ENCODE results near the gene PLCB1. TPM values are rescaled to one million over a fixed set of nuclear protein-coding genes. Genes with fewer than 3 reads are reported as not detected.
A peak's percentile ranks its signal among the peaks of the same experiment; 100 is the strongest.

The PLCB1 gene
- total and polyA plus RNA-seq, 2 of the 4 experiments (the other 2 are of a cell fraction), result 5.6 to 16.1 TPM

- Histone ChIP-seq H3K27ac (ENCODE audit: insufficient read depth, low read length) (no peak overlapping the region), H3K36me3 (ENCODE audit: control insufficient read depth, insufficient read depth, low read length) (no peaks in the 10 kb centered on the region), H3K4me1 (ENCODE audit: control insufficient read depth, insufficient read depth, low read length) (peaks cover 2% of the 10 kb centered on the region; the same call in 1 of the 2 replicates), H4K91ac (ENCODE audit: insufficient read depth, low read depth, low read length) (no peak overlapping the region), H2BK5ac (ENCODE audit: low read depth, low read length, poor library complexity, severe bottlenecking) (peak overlapping the region; percentile 79), H3K23ac (ENCODE audit: low read depth, low read length) (no peak overlapping the region), H4K5ac (ENCODE audit: low read depth, low read length) (no peak overlapping the region; the same call in 1 of the 2 replicates), H3K4ac (ENCODE audit: low read depth, low read length) (no peak overlapping the region), H4K8ac (ENCODE audit: low read depth in 2 of 2, low read length in 2 of 2) (no peak overlapping the region; a peak in 1 of 4 replicates), H3K56ac (ENCODE audit: extremely low read depth, insufficient read depth, low read length) (no peak overlapping the region), H3K9ac (ENCODE audit: low read depth, low read length) (no peak overlapping the region), H3K27me3 (ENCODE audit: control insufficient read depth, insufficient read depth, low read length) (no peaks in the 10 kb centered on the region), H2AFZ (replicated peaks; ENCODE audit: low read length, poor library complexity) (no peak overlapping the region), H4K20me1 (ENCODE audit: insufficient read depth, low read length) (no peaks in the 10 kb centered on the region), H3K79me1 (ENCODE audit: low read depth in 1 of 2, low read length in 2 of 2) (no peaks in the 10 kb centered on the region), H2BK20ac (ENCODE audit: low read depth, low read length) (no peak overlapping the region), H2BK120ac (ENCODE audit: low read depth, low read length) (no peak overlapping the region), H2AK9ac (replicated peaks; ENCODE audit: low read depth, low read length, poor library complexity) (no peak overlapping the region), H3K9me1 (ENCODE audit: insufficient read depth, low read length) (no peaks in the 10 kb centered on the region), H3K18ac (ENCODE audit: low read depth, low read length) (no peak overlapping the region), H2AK5ac (ENCODE audit: low read depth, low read length) (no peak overlapping the region), H3K9me3 (ENCODE audit: control insufficient read depth, insufficient read depth, low read length) (no peaks in the 10 kb centered on the region), H3K4me3 (ENCODE audit: insufficient read depth, low read depth, low read length) (no peak overlapping the region), H2BK15ac (ENCODE audit: low read depth, low read length) (no peak overlapping the region), H3K4me2 (ENCODE audit: low read depth, low read length) (0 out of 2 replicates have a peak overlapping the region, but pooled peaks have one; percentile 23), H3K14ac (replicated peaks; ENCODE audit: low read depth, low read length) (no peak overlapping the region)
- in situ Hi-C loops (cut with MboI; ENCODE audit: low sequenced_read_pairs) (no loop called here), dilution Hi-C loops (cut with HindIII; ENCODE audit: low sequenced_read_pairs, unreplicated experiment) (no loop called here), intact Hi-C loops (cut with micrococcal nuclease) (no loop called here)
- TF ChIP-seq CHD1 (IDR thresholded peaks at IDR 0.05; ENCODE audit: low read depth, low read length), result no peak
- no peak for TF ChIP-seq USF2 (IDR thresholded peaks at IDR 0.05; ENCODE audit: low read depth, low read length)
- TF ChIP-seq NFE2L2 (IDR thresholded peaks at IDR 0.05; ENCODE audit: low read depth, low read length), result no peak
- no peak for TF ChIP-seq BHLHE40 (IDR thresholded peaks at IDR 0.05; ENCODE audit: low read depth, low read length)
- TF ChIP-seq POLR2A (IDR thresholded peaks at IDR 0.05; ENCODE audit: low read depth, low read length), result no peak
- no peak for TF ChIP-seq RAD21 (IDR thresholded peaks at IDR 0.05; ENCODE audit: low read length)
- no peak for TF ChIP-seq MAFK (IDR thresholded peaks at IDR 0.05; ENCODE audit: low read depth, low read length)
- TF ChIP-seq MXI1 (IDR thresholded peaks at IDR 0.05; ENCODE audit: borderline replicate concordance, low read depth, low read length), result no peak
- no peak for TF ChIP-seq FOS (IDR thresholded peaks at IDR 0.05; ENCODE audit: low read depth, low read length)
- POLR2A ChIA-PET (ENCODE audit: unreplicated experiment), result no interaction called here
- DNase-seq (peak; percentile 83), ATAC-seq (ENCODE audit: low read depth) (peak; percentile 80)
- WGBS, 2 experiments (ENCODE audit: extremely low coverage in 2 of 2, insufficient read length in 1 of 2), result no CpG with 5 or more reads among the region's 1 CpG
- CTCF ChIA-PET, result interaction anchor here (1.3 kb wide), 1 partner anchor 17 kb away, joined by 3 read pairs; no protein-coding TSS in a partner anchor
- no TSS peak for BruUV-seq (replicated peaks)
Observed at GRCh38 chr20:8646716-8647115, 514.6 kb downstream of the PLCB1 start.
